Measurements from ENCODE around the gene BLVRA.

Gene BLVRA

DNA sequence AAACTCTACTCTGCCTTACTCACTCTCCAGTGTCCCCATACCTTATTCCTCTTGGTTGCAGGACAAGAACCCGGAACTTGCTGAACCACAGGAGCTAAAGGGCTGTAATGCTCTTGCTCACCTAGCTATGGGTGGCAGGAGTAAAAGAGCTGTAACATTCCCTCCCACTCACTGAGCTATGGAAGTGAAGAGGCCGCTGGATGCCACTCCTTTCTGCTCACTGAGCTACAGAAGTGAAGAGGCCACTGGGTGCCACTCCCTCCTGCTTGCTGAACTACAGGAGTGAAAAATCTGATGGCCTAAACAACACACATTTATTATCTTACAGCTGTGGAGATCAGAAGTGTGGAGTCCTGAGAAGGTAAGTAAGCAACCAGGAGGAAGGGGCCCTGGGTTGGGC lies 93.3 kb downstream of the BLVRA start:
- no peak for FAIRE-seq
- DNase-seq (ENCODE audit: insufficient read length, low spot score): no peak

DNA sequence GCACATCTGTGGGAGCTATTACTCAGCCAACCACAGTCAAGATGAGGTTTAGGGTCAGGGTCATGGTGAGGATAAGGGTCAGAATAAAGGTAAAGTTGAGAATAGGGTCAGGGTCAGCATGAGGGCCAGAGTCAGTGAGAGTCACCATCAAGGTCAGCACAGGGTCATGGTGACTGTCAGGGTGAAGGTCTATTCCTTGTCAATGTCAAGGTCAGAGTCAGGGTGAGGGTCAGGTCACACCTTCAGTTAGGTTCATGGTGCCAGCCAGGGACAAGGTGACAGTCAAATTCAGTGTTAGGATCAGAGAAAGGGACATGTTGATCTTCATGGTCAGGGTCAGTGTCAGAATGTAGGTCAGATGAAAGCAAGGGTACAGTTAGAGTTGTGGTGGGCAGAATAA lies 96.7 kb downstream of the BLVRA start:
- FAIRE-seq: no peak
- DNase-seq (ENCODE audit: insufficient read length, low spot score): no peak

DNA sequence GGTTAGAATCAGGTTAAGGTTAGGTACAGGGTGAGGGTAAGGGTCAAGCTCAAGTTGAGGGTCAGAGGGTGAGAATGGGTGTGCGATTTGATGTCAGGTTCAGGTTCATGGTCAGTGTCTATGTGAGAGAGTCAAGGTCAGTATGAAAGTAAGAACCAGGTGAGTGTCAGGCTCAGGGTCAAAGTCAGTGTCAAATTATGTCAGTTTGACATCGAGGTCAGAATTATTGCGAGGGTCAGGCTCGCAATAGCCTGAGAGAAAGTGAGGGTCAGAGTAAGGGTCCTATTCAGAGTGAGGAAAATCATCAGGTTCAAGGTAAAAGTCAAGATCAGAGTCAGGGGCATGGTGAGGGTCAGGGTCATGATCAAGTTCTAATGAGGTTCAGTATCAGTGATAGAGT lies 97.8 kb downstream of the BLVRA start:
- DNase-seq (ENCODE audit: insufficient read length, low spot score) (no peak), FAIRE-seq (no peak)

All from GM19239 (cell line).